ENCODE data around the gene PCDHB8. TPM values are rescaled to one million over a fixed set of nuclear protein-coding genes. Genes with fewer than 3 reads are reported as not detected.
"Not testable (repeated sequence)": the region's sequence is repeated elsewhere in the genome, so short reads cannot be mapped to it uniquely, and the experiment has no call there.

The PCDHB8 gene
- total and polyA plus RNA-seq, 10 of the 15 experiments (the other 5 are each of a cell fraction or from before 2014, with no cell fraction given) = not detected

GRCh38 chr5:141151632-141152031, 26.0 kb upstream of the PCDHB8 start:
- H3K4me1 ChIP-seq (ENCODE audit: control insufficient read depth, insufficient read depth, low read length); ATAC-seq; in situ Hi-C loops (cut with MboI); H3K4me2 ChIP-seq (ENCODE audit: control insufficient read depth, insufficient read depth); H3K9me3 ChIP-seq (replicated peaks; ENCODE audit: control insufficient read depth, insufficient read depth, low read length); H3K27ac ChIP-seq (ENCODE audit: control insufficient read depth, insufficient read depth); SMC1A ChIA-PET (ENCODE audit: uncharacterized antibody, unreplicated experiment); RAD21 ChIA-PET (ENCODE audit: unreplicated experiment); H3K4me3 ChIP-seq; H2AFZ ChIP-seq (ENCODE audit: control insufficient read depth, low read depth, low read length); CTCF ChIA-PET; H3K79me2 ChIP-seq (ENCODE audit: control insufficient read depth, insufficient read depth, low read length); POLR2A ChIA-PET; FAIRE-seq; H4K20me1 ChIP-seq (ENCODE audit: control insufficient read depth, insufficient read depth); intact Hi-C loops (cut with micrococcal nuclease; ENCODE audit: unreplicated experiment); H3K27me3 ChIP-seq (replicated peaks in 1 of 2; ENCODE audit: control insufficient read depth in 2 of 2, insufficient read depth in 2 of 2, low read length in 1 of 2); DNase-seq (ENCODE audit: low read depth, low spot score); BruUV-seq (replicated peaks); H3K9ac ChIP-seq (ENCODE audit: control insufficient read depth, insufficient read depth, low read length); H3K36me3 ChIP-seq (ENCODE audit: control insufficient read depth in 2 of 2, insufficient read depth in 2 of 2, low read length in 1 of 2): not testable (repeated sequence)
- WGBS (ENCODE audit: insufficient coverage, insufficient replicate concordance, low lambda C conversion rate, missing lambda C conversion rate) = 89% methylated on average over 14 of the region's 41 CpGs

- H3K27me3 ChIP-seq (replicated peaks in 1 of 2; ENCODE audit: control insufficient read depth in 2 of 2, insufficient read depth in 2 of 2, low read length in 1 of 2); H3K9me3 ChIP-seq (replicated peaks; ENCODE audit: control insufficient read depth, insufficient read depth, low read length); intact Hi-C loops (cut with micrococcal nuclease; ENCODE audit: unreplicated experiment); RAD21 ChIA-PET (ENCODE audit: unreplicated experiment); POLR2A ChIA-PET; DNase-seq (ENCODE audit: low read depth, low spot score); ATAC-seq; FAIRE-seq; SMC1A ChIA-PET (ENCODE audit: uncharacterized antibody, unreplicated experiment); H2AFZ ChIP-seq (ENCODE audit: control insufficient read depth, low read depth, low read length); H3K27ac ChIP-seq (ENCODE audit: control insufficient read depth, insufficient read depth); H3K79me2 ChIP-seq (ENCODE audit: control insufficient read depth, insufficient read depth, low read length); in situ Hi-C loops (cut with MboI); H3K36me3 ChIP-seq (ENCODE audit: control insufficient read depth in 2 of 2, insufficient read depth in 2 of 2, low read length in 1 of 2); H4K20me1 ChIP-seq (ENCODE audit: control insufficient read depth, insufficient read depth); H3K4me2 ChIP-seq (ENCODE audit: control insufficient read depth, insufficient read depth); BruUV-seq (replicated peaks); H3K4me1 ChIP-seq (ENCODE audit: control insufficient read depth, insufficient read depth, low read length); H3K9ac ChIP-seq (ENCODE audit: control insufficient read depth, insufficient read depth, low read length); H3K4me3 ChIP-seq: not testable (repeated sequence)
- 66% methylated on average over 28 of the region's 36 CpGs for WGBS (ENCODE audit: insufficient coverage, insufficient replicate concordance, low lambda C conversion rate, missing lambda C conversion rate)
- CTCF ChIA-PET = interaction anchor here (1.1 kb wide), 1 partner anchor 323 kb away, joined by 3 read pairs; the partner anchor contains the start of gene PCDHGC3
Measured at GRCh38 chr5:141152096-141152495, 25.5 kb upstream of the PCDHB8 start.

Measured in GM12878 (cell line).